Esophagus muscularis mucosa (tissue), 4 donors: ENCODE results near the gene HOXB7.

ENCODE experiments used
- EP300 ChIP-seq: sonication (generic); formaldehyde crosslinking; IDR thresholded peaks from one replicate; pipeline ENCODE4 v1.6.1; 2017; ENCODE audit warnings: antibody characterized with exemption
- POLR2A ChIP-seq: fragments of 450-650 bp; IDR thresholded peaks from one replicate; pipeline ENCODE4 v1.6.1; 2017; ENCODE audit warnings: antibody characterized with exemption, moderate library complexity, mild to moderate bottlenecking, low read depth
- POLR2AphosphoS5 ChIP-seq, 2 donors: sonication (generic); formaldehyde crosslinking; IDR thresholded peaks; one replicate each; pipeline ENCODE4 v1.6.1; 2017; ENCODE audit warnings: antibody characterized with exemption in 2 of 2
- TF ChIP-seq, protein P1 (sequence below), 3 experiments: fragments of 200-600 bp in 2 of 3; fragments of 450-650 bp in 1 of 3; sonication (generic) in 2 of 3; IDR thresholded peaks; one replicate each; pipeline ENCODE4 v1.5.1; 2017 to 2019; ENCODE audit warnings: antibody characterized with exemption in 3 of 3, mild to moderate bottlenecking in 2 of 3, moderate library complexity in 1 of 3

DNA sequence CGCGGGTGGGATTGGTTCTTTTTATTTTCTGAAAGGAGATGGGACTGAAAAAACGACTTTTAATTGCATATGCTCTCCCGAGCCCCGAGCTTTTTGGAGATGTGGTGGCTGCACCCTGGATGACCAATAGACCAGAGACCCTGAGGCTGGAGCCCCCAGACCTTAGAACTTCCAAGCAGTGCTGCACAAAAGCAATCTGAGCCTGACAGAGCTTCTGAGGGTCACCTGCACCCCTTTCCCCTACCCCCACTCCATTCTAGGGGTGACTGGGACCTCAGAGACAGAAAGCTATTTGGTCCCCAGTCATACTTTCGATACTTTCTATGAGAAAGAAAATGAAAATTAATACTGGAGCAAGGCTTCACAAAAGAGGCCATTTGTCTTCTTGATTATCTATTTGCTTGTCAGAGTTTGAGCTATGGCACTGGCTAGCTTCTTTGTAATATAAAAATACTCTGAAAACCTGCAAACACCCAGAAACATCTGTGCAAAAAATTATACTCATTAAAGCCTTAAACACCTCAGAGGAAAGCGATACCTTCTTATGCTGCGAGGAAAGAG, 36.2 kb downstream of the HOXB7 start:
- TF ChIP-seq, protein P1, sequence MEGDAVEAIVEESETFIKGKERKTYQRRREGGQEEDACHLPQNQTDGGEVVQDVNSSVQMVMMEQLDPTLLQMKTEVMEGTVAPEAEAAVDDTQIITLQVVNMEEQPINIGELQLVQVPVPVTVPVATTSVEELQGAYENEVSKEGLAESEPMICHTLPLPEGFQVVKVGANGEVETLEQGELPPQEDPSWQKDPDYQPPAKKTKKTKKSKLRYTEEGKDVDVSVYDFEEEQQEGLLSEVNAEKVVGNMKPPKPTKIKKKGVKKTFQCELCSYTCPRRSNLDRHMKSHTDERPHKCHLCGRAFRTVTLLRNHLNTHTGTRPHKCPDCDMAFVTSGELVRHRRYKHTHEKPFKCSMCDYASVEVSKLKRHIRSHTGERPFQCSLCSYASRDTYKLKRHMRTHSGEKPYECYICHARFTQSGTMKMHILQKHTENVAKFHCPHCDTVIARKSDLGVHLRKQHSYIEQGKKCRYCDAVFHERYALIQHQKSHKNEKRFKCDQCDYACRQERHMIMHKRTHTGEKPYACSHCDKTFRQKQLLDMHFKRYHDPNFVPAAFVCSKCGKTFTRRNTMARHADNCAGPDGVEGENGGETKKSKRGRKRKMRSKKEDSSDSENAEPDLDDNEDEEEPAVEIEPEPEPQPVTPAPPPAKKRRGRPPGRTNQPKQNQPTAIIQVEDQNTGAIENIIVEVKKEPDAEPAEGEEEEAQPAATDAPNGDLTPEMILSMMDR (IDR thresholded peaks at IDR 0.05): no peak
- TF ChIP-seq POLR2AphosphoS5 (IDR thresholded peaks at IDR 0.05): no peak
- no peak for TF ChIP-seq POLR2A
- no peak for TF ChIP-seq EP300
